HCT116 (cell line): ENCODE data around the gene TMEM117.

Source experiments
- CBX3 ChIP-seq: IDR thresholded peaks from 2 replicates; pipeline ENCODE4 v1.6.1; 2012; ENCODE audit warnings: low read depth
- CEBPB ChIP-seq: IDR thresholded peaks from 2 replicates; pipeline ENCODE4 v1.6.1; 2012; ENCODE audit warnings: low read depth
- ELF1 ChIP-seq: IDR thresholded peaks from 2 replicates; pipeline ENCODE4 v1.6.1; 2012; ENCODE audit warnings: low read depth, borderline replicate concordance
- EZH2 ChIP-seq: fragments of 200-600 bp; sonication (generic); IDR thresholded peaks from 2 replicates; pipeline ENCODE4 v1.6.1; 2017; ENCODE audit warnings: antibody characterized with exemption, mixed run types
- POLR2A ChIP-seq: IDR thresholded peaks from 2 replicates; pipeline ENCODE4 v1.7.0; 2011; ENCODE audit warnings: borderline replicate concordance; ENCODE audit not compliant: insufficient read depth, insufficient read length; ENCODE audit errors: extremely low read depth
- POLR2AphosphoS5 ChIP-seq: IDR thresholded peaks from 2 replicates; pipeline ENCODE4 v1.6.1; 2011; ENCODE audit warnings: mild to moderate bottlenecking, low read depth, low read length, moderate library complexity
- SP1 ChIP-seq: IDR thresholded peaks from 2 replicates; pipeline ENCODE4 v1.6.1; 2012; ENCODE audit warnings: low read depth
- SRF ChIP-seq: IDR thresholded peaks from 2 replicates; pipeline ENCODE4 v1.6.1; 2012; ENCODE audit warnings: low read depth
- TCF7L2 ChIP-seq: IDR thresholded peaks from 2 replicates; pipeline ENCODE4 v1.7.0; 2011; ENCODE audit warnings: borderline replicate concordance, inconsistent platforms; ENCODE audit not compliant: insufficient read depth, insufficient read length; ENCODE audit errors: extremely low read depth
- ZFX ChIP-seq: fragments of 450-650 bp; IDR thresholded peaks from 2 replicates; pipeline ENCODE4 v1.6.1; 2017
- ZNF274 ChIP-seq: fragments of 200-500 bp; sonication (Bioruptor generic); IDR thresholded peaks from 2 replicates; pipeline ENCODE4 v1.6.1; 2014; ENCODE audit warnings: mild to moderate bottlenecking, low read depth, low read length, inconsistent platforms
- TF ChIP-seq, protein P1 (sequence below), 3 experiments: fragments of 200-600 bp in 1 of 3; sonication (generic) in 1 of 3; IDR thresholded peaks in 2 of 3; conservative IDR thresholded peaks in 1 of 3; 2 replicates each; pipeline ENCODE4 v1.5.1; 2012 to 2017; ENCODE audit warnings: low read depth in 2 of 3, low read length in 2 of 3, antibody characterized with exemption in 1 of 3, borderline replicate concordance in 1 of 3, control low read depth in 1 of 3, mild to moderate bottlenecking in 1 of 3, mixed read lengths in 1 of 3, mixed run types in 1 of 3, moderate library complexity in 1 of 3; ENCODE audit not compliant: insufficient read depth in 1 of 3
- TF ChIP-seq, protein P2 (sequence below): IDR thresholded peaks from 2 replicates; pipeline ENCODE4 v1.6.1; 2012; ENCODE audit warnings: low read depth
- TF ChIP-seq, protein P3 (sequence below): IDR thresholded peaks from 2 replicates; pipeline ENCODE4 v1.6.1; 2012

GRCh38 chr12:43980627-43981191 is 144.8 kb downstream of the TMEM117 start:
- no peak for TF ChIP-seq SP1
- TF ChIP-seq, protein P1, sequence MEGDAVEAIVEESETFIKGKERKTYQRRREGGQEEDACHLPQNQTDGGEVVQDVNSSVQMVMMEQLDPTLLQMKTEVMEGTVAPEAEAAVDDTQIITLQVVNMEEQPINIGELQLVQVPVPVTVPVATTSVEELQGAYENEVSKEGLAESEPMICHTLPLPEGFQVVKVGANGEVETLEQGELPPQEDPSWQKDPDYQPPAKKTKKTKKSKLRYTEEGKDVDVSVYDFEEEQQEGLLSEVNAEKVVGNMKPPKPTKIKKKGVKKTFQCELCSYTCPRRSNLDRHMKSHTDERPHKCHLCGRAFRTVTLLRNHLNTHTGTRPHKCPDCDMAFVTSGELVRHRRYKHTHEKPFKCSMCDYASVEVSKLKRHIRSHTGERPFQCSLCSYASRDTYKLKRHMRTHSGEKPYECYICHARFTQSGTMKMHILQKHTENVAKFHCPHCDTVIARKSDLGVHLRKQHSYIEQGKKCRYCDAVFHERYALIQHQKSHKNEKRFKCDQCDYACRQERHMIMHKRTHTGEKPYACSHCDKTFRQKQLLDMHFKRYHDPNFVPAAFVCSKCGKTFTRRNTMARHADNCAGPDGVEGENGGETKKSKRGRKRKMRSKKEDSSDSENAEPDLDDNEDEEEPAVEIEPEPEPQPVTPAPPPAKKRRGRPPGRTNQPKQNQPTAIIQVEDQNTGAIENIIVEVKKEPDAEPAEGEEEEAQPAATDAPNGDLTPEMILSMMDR (IDR thresholded peaks at IDR 0.05 in 2 of 3, conservative IDR thresholded peaks at IDR 0.05 in 1 of 3; ENCODE audit: borderline replicate concordance in 1 of 3, insufficient read depth in 1 of 3, low read depth in 2 of 3, low read length in 2 of 3): no peak
- no peak for TF ChIP-seq CBX3
- TF ChIP-seq EZH2: no peak
- TF ChIP-seq POLR2AphosphoS5: no peak
- no peak for TF ChIP-seq TCF7L2
- no peak for TF ChIP-seq ZNF274
- no peak for TF ChIP-seq ZFX
- no peak for TF ChIP-seq ELF1
- no peak for TF ChIP-seq POLR2A
- TF ChIP-seq CEBPB: no peak
- TF ChIP-seq, protein P2, sequence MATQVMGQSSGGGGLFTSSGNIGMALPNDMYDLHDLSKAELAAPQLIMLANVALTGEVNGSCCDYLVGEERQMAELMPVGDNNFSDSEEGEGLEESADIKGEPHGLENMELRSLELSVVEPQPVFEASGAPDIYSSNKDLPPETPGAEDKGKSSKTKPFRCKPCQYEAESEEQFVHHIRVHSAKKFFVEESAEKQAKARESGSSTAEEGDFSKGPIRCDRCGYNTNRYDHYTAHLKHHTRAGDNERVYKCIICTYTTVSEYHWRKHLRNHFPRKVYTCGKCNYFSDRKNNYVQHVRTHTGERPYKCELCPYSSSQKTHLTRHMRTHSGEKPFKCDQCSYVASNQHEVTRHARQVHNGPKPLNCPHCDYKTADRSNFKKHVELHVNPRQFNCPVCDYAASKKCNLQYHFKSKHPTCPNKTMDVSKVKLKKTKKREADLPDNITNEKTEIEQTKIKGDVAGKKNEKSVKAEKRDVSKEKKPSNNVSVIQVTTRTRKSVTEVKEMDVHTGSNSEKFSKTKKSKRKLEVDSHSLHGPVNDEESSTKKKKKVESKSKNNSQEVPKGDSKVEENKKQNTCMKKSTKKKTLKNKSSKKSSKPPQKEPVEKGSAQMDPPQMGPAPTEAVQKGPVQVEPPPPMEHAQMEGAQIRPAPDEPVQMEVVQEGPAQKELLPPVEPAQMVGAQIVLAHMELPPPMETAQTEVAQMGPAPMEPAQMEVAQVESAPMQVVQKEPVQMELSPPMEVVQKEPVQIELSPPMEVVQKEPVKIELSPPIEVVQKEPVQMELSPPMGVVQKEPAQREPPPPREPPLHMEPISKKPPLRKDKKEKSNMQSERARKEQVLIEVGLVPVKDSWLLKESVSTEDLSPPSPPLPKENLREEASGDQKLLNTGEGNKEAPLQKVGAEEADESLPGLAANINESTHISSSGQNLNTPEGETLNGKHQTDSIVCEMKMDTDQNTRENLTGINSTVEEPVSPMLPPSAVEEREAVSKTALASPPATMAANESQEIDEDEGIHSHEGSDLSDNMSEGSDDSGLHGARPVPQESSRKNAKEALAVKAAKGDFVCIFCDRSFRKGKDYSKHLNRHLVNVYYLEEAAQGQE: no peak
- no peak for TF ChIP-seq SRF
- TF ChIP-seq, protein P3, sequence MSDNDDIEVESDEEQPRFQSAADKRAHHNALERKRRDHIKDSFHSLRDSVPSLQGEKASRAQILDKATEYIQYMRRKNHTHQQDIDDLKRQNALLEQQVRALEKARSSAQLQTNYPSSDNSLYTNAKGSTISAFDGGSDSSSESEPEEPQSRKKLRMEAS: no peak
